Keratinocyte (primary cell): ENCODE results near the gene UTS2B.

ENCODE experiments used
- EZH2 ChIP-seq: IDR thresholded peaks from one replicate; pipeline ENCODE4 v1.6.1; 2012; ENCODE audit warnings: inconsistent platforms, mild to moderate bottlenecking, low read length, moderate library complexity
- TF ChIP-seq, protein P1 (sequence below), 3 experiments: IDR thresholded peaks in 1 of 3; conservative IDR thresholded peaks in 1 of 3; optimal IDR thresholded peaks in 1 of 3; 2 replicates in 2 of 3; 3 replicates in 1 of 3; pipeline versions ENCODE3 to v1.5.1; 2011; ENCODE audit warnings: low read length in 3 of 3, mild to moderate bottlenecking in 3 of 3, moderate library complexity in 2 of 3, control low read depth in 1 of 3, inconsistent platforms in 1 of 3; ENCODE audit not compliant: insufficient read depth in 2 of 3; ENCODE audit errors: extremely low read depth in 1 of 3

GRCh38 chr3:191356631-191357439 lies 26.5 kb upstream of the UTS2B start:
- TF ChIP-seq, protein P1, sequence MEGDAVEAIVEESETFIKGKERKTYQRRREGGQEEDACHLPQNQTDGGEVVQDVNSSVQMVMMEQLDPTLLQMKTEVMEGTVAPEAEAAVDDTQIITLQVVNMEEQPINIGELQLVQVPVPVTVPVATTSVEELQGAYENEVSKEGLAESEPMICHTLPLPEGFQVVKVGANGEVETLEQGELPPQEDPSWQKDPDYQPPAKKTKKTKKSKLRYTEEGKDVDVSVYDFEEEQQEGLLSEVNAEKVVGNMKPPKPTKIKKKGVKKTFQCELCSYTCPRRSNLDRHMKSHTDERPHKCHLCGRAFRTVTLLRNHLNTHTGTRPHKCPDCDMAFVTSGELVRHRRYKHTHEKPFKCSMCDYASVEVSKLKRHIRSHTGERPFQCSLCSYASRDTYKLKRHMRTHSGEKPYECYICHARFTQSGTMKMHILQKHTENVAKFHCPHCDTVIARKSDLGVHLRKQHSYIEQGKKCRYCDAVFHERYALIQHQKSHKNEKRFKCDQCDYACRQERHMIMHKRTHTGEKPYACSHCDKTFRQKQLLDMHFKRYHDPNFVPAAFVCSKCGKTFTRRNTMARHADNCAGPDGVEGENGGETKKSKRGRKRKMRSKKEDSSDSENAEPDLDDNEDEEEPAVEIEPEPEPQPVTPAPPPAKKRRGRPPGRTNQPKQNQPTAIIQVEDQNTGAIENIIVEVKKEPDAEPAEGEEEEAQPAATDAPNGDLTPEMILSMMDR (optimal IDR thresholded peaks at IDR 0.05 in 1 of 3, IDR thresholded peaks at IDR 0.05 in 1 of 3, conservative IDR thresholded peaks at IDR 0.05 in 1 of 3; ENCODE audit: extremely low read depth in 1 of 3, insufficient read depth in 2 of 3, low read length in 3 of 3): no peak
- TF ChIP-seq EZH2: no peak
